ENCODE measurements around the gene SAMD13. TPM values are rescaled to one million over a fixed set of nuclear protein-coding genes. Genes with fewer than 3 reads are reported as not detected.

The SAMD13 gene
- total and polyA plus RNA-seq, 2 of the 8 experiments (the other 6 are each of a cell fraction or from before 2014, with no cell fraction given), result 0.86 to 2.3 TPM

- WGBS, 2 experiments (ENCODE audit: extremely low coverage in 1 of 2, insufficient coverage in 1 of 2, insufficient read length in 1 of 2, insufficient replicate concordance in 2 of 2, low coverage in 1 of 2, low lambda C conversion rate in 2 of 2, missing lambda C conversion rate in 1 of 2), result 100% methylated on average over 1 of the region's 1 CpG; no CpG with 5 or more reads in 1 of the 2 experiments
Observed at GRCh38 chr1:84277343-84278059, 24.0 kb upstream of the SAMD13 start.

More at GRCh38 chr1:84277343-84278059, 24.0 kb upstream of the SAMD13 start:
- Histone ChIP-seq H2AK5ac (ENCODE audit: low read depth, low read length) (no peak overlapping the region), H3K14ac (ENCODE audit: insufficient read length) (no peak overlapping the region), H4K8ac (ENCODE audit: extremely low read depth, insufficient read depth, low read length) (no peak overlapping the region), H2BK5ac (ENCODE audit: low read depth, low read length) (no peak overlapping the region), H3K56ac (replicated peaks; ENCODE audit: insufficient read length, low read depth, low read length) (no peak overlapping the region), H2BK20ac (ENCODE audit: low read length) (no peak overlapping the region), H4K91ac (replicated peaks; ENCODE audit: insufficient read length, low read length) (no peak overlapping the region), H2BK12ac (ENCODE audit: low read depth, low read length) (no peak overlapping the region), H3K4me1 (replicated peaks in 1 of 4; ENCODE audit: control insufficient read depth in 3 of 4, insufficient read depth in 4 of 4, low read length in 3 of 4) (no peaks in the 10 kb centered on the region), H3K4me3 (ENCODE audit: extremely low read depth in 1 of 4, insufficient read depth in 2 of 4, low read depth in 3 of 4, low read length in 4 of 4) (no peak overlapping the region), H3K18ac (ENCODE audit: extremely low read depth, low read length) (no peak overlapping the region), H4K20me1 (replicated peaks in 1 of 2; ENCODE audit: control insufficient read depth in 1 of 2, insufficient read depth in 2 of 2, low read length in 2 of 2) (no peaks in the 10 kb centered on the region), H3K79me1 (ENCODE audit: low read depth, low read length) (no peaks in the 10 kb centered on the region), H3K27me3 (replicated peaks in 1 of 4; ENCODE audit: control insufficient read depth in 3 of 4, extremely low read depth in 1 of 4, insufficient read depth in 3 of 4, low read length in 3 of 4) (no peaks in the 10 kb centered on the region), H3K27ac (ENCODE audit: low read depth, low read length) (no peak overlapping the region), H3K36me3 (ENCODE audit: control insufficient read depth in 2 of 4, insufficient read depth in 4 of 4, low read length in 3 of 4) (no peaks in the 10 kb centered on the region), H3K9ac (replicated peaks in 1 of 4; ENCODE audit: extremely low read depth in 1 of 4, low read depth in 3 of 4, low read length in 3 of 4) (no peak overlapping the region), H2AFZ (ENCODE audit: low read length) (no peak overlapping the region), H3K79me2 (ENCODE audit: control insufficient read depth in 1 of 2, insufficient read depth in 2 of 2, low read length in 2 of 2) (no peaks in the 10 kb centered on the region), H4K5ac (ENCODE audit: insufficient read length, low read depth, low read length) (no peak overlapping the region), H3K23ac (ENCODE audit: insufficient read length) (no peak overlapping the region), H3K4me2 (ENCODE audit: insufficient read depth in 1 of 2, low read depth in 2 of 2, low read length in 2 of 2) (no peak overlapping the region), H2BK15ac (ENCODE audit: low read length) (no peak overlapping the region), H3K9me3 (ENCODE audit: insufficient read depth in 2 of 2, low read depth in 1 of 2, low read length in 1 of 2) (no peaks in the 10 kb centered on the region), H2BK120ac (replicated peaks; ENCODE audit: low read depth, low read length) (no peak overlapping the region), H3K23me2 (ENCODE audit: low read depth, low read length) (no peaks in the 10 kb centered on the region), H3K4ac (replicated peaks; ENCODE audit: insufficient read length, low read depth, low read length) (no peak overlapping the region)
- ChIA-PET POLR2A (ENCODE audit: partially characterized antibody) (no interaction called here), CTCF (ENCODE audit: partially characterized antibody) (no interaction called here)
- DNase-seq (ENCODE audit: low read depth in 1 of 2, low spot score in 2 of 2) (no peak), FAIRE-seq (no peak)
- TF ChIP-seq E2F6 (IDR thresholded peaks at IDR 0.05) (no peak), CTBP2 (IDR thresholded peaks at IDR 0.05; ENCODE audit: borderline replicate concordance, insufficient read depth, insufficient read length, low read length) (no peak), CEBPB (IDR thresholded peaks at IDR 0.05; ENCODE audit: low read depth, low read length) (peak; percentile 46; the same call in 1 of the 2 replicates), NANOG (IDR thresholded peaks at IDR 0.05; ENCODE audit: insufficient read depth, low read depth, low read length, poor library complexity, severe bottlenecking) (no peak), MAFK (IDR thresholded peaks at IDR 0.05; ENCODE audit: low read depth, low read length) (no peak), KDM1A (IDR thresholded peaks at IDR 0.05; ENCODE audit: borderline replicate concordance, low read length) (no peak)
